ENCODE measurements around the gene ANKRD12. TPM values are rescaled to one million over a fixed set of nuclear protein-coding genes. Genes with fewer than 3 reads are reported as not detected.

The ANKRD12 gene
- total RNA-seq, 6 donors from 2014 or later, result 32.8 to 80.7 (median 65.6) TPM

DNA sequence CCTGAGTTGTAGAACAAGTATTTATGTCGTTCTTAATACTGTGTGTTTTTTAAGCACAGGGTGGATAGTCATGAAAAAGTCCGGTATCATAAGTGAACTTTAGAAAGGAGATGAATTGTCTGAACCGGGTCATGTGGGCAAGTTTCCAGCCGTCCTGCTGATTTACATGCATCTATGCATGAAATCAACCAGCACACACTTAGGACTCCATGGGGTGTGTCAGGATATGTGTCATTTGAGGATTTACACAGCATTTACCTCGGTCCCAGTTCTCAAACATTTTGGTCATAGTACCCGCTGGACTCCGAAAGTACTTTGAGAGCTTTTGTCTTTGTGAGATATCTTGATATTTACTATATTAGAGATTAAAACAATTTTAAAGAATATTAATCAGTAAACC lies 150.5 kb downstream of the ANKRD12 start:
- H3K36me3 ChIP-seq, result peaks cover 0 to 4% (median 2%) of the 10 kb centered on the region in 4 donors
- no peaks in the 10 kb centered on the region for H3K27me3 ChIP-seq
- 74 to 75% methylated on average over 7 of the region's 7 CpGs for WGBS, 2 donors
- ATAC-seq (ENCODE audit: low FRiP score in 2 of 2) (no peak), DNase-seq (no peak)
- peaks cover 0 to 3% (median 0%) of the 10 kb centered on the region in 4 donors for H3K9me3 ChIP-seq
- no peak for TF ChIP-seq CTCF (IDR thresholded peaks at IDR 0.05)
- no peaks in the 10 kb centered on the region for H3K4me1 ChIP-seq
- H3K4me3 ChIP-seq, result no peak overlapping the region
- no peak overlapping the region for H3K27ac ChIP-seq

DNA sequence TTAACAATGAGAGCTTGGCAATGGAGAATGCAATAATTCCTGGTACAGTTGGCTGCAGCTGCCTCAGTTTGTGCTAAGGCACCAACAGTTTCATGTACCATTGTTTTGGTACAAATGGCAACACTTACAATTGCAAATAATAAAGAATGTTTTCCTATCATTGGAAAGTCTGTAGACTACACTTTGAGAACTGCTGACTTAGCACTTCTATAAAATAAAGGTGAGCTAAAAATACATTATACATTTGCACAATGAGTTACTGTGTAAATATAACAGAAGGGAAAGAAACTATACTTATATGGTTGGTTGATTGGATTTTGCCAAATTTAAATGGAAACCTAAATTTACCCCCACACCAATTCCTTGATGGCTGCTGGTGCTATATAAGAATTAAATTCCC lies 153.1 kb downstream of the ANKRD12 start:
- Histone ChIP-seq H3K27me3 (no peaks in the 10 kb centered on the region), H3K9me3 (peaks cover 0 to 14% (median 12%) of the 10 kb centered on the region in 4 donors), H3K4me1 (no peaks in the 10 kb centered on the region), H3K27ac (no peak overlapping the region), H3K4me3 (no peak overlapping the region), H3K36me3 (no peaks in the 10 kb centered on the region)
- DNase-seq (no peak), ATAC-seq (ENCODE audit: low FRiP score in 2 of 2) (no peak)
- TF ChIP-seq POLR2A (IDR thresholded peaks at IDR 0.05), result no peak
- no peak for TF ChIP-seq POLR2AphosphoS5 (IDR thresholded peaks at IDR 0.05)
- no peak for TF ChIP-seq EP300 (IDR thresholded peaks at IDR 0.05)
- no peak for TF ChIP-seq CTCF (IDR thresholded peaks at IDR 0.05)

GRCh38 chr18:9290156-9290555 lies 153.6 kb downstream of the ANKRD12 start:
- no peak for ATAC-seq (ENCODE audit: low FRiP score in 2 of 2)
- no peak for DNase-seq

DNA sequence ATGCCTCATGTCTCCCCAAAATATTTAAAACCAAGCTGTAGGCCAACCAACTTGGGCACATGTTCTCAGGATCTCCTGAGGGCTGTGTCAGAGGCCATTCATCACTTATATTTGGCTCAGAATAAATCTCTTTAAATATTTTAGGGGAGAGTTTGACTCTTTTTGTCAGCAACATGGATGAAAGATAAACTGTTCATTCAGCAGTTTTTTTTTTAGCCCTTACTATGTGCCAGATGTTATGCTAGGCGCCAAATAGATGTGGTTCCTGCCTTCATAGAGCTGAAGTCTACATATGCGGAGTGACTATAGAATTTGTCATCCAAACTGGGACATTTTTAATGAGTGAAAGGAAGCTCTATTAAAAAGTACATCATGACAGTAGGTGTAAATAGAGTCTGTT lies 155.5 kb downstream of the ANKRD12 start:
- Histone ChIP-seq H3K4me3 (no peak overlapping the region), H3K27ac (no peak overlapping the region), H3K9me3 (peaks cover 0 to 15% (median 13%) of the 10 kb centered on the region in 4 donors), H3K4me1 (no peaks in the 10 kb centered on the region), H3K27me3 (no peaks in the 10 kb centered on the region), H3K36me3 (no peaks in the 10 kb centered on the region)
- no peak for ATAC-seq (ENCODE audit: low FRiP score in 2 of 2)
- DNase-seq, result no peak
- WGBS, 2 donors, result 97 to 98% methylated on average over 2 of the region's 2 CpGs
- TF ChIP-seq POLR2AphosphoS5 (IDR thresholded peaks at IDR 0.05), result no peak
- no peak for TF ChIP-seq CTCF (IDR thresholded peaks at IDR 0.05)
- TF ChIP-seq EP300 (IDR thresholded peaks at IDR 0.05), result no peak
- TF ChIP-seq POLR2A (IDR thresholded peaks at IDR 0.05), result no peak

More at GRCh38 chr18:9290156-9290555, 153.6 kb downstream of the ANKRD12 start:
- no peaks in the 10 kb centered on the region for H3K27me3 ChIP-seq
- TF ChIP-seq CTCF (IDR thresholded peaks at IDR 0.05) (no peak), EP300 (IDR thresholded peaks at IDR 0.05) (no peak), POLR2A (IDR thresholded peaks at IDR 0.05) (no peak), POLR2AphosphoS5 (IDR thresholded peaks at IDR 0.05) (no peak)
- no peak overlapping the region for H3K27ac ChIP-seq
- H3K4me3 ChIP-seq, result no peak overlapping the region
- no peaks in the 10 kb centered on the region for H3K36me3 ChIP-seq
- H3K4me1 ChIP-seq, result no peaks in the 10 kb centered on the region
- peaks cover 0 to 14% (median 12%) of the 10 kb centered on the region in 4 donors for H3K9me3 ChIP-seq

GRCh38 chr18:9293948-9294347 lies 157.4 kb downstream of the ANKRD12 start:
- Histone ChIP-seq H3K4me3 (no peak overlapping the region), H3K4me1 (no peaks in the 10 kb centered on the region), H3K27ac (no peak overlapping the region), H3K9me3 (peaks cover 0 to 18% (median 13%) of the 10 kb centered on the region in 4 donors), H3K27me3 (no peaks in the 10 kb centered on the region), H3K36me3 (no peaks in the 10 kb centered on the region)
- DNase-seq (no peak), ATAC-seq (ENCODE audit: low FRiP score in 2 of 2) (no peak)
- TF ChIP-seq POLR2AphosphoS5 (IDR thresholded peaks at IDR 0.05), result no peak
- no peak for TF ChIP-seq EP300 (IDR thresholded peaks at IDR 0.05)
- 82 to 92% methylated on average over 1 of the region's 1 CpG for WGBS, 2 donors

Measured in upper lobe of left lung (tissue), 6 donors.